GM15510 (cell line): Measurements from ENCODE around the gene APBB1IP.

Experiments
- POLR2A ChIP-seq: IDR thresholded peaks from 3 replicates; pipeline ENCODE4 v1.6.1; 2011; ENCODE audit warnings: borderline replicate concordance; ENCODE audit not compliant: insufficient read length; ENCODE audit errors: extremely low read depth

The APBB1IP gene

DNA sequence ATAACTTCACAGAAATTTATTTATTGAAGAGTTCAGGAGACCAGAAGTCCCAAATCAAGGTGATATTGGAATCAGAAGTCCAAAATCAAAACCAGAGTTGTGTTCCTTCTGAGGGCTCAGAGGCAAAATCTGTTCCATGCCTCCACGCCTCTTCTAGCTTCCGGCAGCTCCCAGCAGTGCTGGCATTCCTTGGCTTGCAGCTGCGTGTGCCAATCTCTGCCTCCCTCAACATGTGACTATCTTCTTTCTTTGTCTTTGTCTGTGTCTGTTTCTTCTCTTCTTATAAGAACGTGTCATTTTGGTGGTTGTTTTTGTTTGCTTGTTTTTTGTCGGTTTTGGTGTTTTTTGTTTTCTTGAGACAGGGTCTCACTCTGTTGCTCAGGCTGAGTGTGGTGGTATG is 116.1 kb downstream of the APBB1IP start:
- no peak for TF ChIP-seq POLR2A

DNA sequence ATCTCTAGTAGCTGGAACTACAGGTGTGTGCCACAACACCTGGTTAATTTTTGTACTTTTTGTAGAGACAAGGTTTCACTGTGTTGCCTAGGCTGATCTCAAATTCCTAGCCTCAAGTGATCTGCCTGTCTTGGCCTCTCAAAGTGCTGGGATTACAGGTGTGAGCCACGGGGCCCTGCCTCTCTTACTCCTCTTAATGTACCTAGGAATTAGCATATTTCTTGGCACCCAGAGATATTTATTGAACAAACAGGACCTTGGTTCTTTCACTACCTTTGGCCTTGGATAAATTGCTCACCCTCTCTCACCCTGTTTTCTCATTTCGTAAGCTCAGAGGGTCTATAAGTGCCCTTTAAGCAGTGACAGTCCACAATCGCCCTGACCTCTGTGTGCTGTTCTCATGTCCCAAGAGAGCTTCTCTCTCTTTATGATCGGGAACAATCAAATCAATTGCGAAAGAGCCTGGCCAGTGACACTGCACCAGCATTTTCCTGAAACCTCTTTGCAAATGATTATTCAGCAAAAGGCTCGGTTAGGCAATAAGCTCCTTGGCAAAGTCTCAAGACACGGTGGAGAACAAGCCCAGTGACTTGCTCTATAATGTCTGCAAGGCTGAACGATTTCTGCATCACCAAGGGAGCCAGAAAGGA is 117.7 kb downstream of the APBB1IP start:
- no peak for TF ChIP-seq POLR2A

DNA sequence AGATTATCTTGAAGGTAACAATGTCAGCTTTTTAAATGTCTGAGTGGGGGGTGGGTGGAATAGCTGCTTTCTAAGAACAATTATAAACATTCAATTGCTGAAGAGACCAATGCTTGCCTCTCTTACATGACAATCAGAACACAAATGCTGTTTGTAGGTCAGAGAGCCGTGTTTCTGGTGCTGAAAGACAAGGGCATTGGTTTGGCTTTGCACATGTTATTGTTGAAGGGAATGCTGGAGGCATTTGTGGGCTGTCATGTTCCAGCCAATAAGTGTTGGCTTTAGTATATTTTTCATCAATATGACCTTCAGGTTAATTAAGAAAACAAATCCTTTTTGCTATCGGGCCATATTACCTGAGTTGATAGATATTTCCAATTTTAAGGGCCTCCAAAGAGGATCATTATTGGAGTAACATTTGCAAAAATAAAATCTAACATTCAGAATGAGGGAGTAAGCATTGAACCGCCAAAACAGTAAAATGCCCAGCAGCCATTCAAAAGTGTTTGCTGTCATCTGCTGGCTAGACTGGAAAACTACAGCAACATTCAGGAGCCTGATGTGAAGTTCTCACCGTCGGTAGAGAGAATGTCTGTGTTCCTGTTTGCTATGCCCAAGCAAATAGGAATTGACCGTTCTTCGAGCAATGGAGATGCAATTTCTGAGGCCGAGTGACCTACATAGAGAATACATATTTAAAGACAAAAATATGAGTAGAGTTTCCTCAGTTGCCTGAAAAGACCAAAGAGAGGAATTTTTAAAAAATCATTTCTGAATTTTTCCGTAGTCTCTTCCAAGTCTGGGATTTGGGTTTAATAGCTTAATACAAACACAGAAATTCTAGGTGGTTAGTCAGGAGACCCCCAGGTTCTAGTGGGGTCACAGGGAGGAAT is 118.9 kb downstream of the APBB1IP start:
- no peak for TF ChIP-seq POLR2A

DNA sequence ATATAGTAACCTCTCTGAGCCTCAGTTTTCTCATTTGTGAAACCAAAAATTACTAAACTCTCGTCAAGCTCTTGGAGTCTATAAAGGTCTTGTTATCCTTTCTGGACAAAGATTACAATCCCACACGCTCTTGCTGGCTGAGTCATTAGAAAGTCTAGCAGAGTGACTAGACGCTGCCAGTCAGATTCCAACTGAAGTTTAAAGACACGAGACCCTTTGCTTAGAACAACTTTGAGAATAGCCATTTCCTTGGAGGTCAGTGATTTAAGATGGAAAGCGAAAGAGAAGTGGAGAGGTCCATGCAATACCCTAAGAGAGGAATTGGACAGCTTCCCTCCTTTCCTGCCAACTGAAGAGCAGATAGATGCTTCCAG is 119.5 kb downstream of the APBB1IP start:
- no peak for TF ChIP-seq POLR2A

DNA sequence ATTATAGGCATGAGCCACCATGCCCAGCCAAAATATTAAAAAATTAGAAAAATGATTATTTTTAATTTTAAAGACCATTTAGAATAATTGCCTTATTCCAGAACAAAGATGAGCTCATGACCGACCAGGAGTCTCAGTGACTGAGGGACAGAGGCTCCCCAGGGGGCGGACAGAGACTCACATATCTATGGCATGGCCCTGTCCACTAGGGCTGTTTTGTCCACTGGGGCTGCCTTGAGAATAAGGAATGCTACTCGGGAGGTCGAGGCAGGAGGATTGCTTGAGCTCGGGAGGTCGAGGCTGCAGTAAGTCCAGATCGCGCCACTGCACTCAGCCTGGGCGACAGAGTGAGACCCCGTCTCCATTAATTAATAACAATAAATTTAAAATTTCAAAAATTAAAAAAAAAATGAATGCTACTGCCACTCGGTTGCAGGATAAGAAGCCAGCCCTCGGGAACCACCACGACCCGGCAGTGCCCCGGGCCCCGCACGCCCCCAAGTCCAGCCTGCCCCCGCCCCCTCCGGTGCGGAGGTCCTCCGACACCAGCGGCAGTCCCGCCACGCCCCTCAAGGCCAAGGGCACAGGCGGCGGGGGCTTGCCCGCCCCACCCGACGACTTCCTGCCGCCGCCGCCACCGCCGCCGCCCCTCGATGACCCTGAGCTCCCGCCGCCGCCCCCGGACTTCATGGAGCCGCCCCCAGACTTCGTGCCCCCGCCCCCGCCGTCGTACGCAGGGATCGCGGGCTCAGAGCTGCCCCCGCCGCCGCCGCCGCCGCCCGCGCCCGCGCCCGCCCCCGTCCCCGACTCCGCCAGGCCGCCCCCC is 128.6 kb downstream of the APBB1IP start:
- no peak for TF ChIP-seq POLR2A

DNA sequence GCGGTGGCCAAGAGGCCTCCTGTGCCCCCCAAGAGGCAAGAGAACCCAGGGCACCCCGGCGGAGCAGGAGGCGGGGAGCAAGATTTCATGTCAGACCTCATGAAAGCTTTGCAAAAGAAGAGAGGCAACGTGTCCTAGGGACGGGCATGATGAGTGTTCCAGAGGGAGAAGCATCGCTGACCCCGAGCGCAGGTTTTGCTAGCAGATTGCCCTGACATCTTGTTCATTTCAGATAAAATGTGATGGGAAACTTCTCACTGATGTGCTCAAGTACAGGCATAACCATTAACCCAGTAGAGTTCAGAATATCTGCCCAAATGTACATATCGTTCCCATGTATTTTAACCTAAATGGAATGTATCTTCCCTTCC is 129.2 kb downstream of the APBB1IP start:
- no peak for TF ChIP-seq POLR2A

DNA sequence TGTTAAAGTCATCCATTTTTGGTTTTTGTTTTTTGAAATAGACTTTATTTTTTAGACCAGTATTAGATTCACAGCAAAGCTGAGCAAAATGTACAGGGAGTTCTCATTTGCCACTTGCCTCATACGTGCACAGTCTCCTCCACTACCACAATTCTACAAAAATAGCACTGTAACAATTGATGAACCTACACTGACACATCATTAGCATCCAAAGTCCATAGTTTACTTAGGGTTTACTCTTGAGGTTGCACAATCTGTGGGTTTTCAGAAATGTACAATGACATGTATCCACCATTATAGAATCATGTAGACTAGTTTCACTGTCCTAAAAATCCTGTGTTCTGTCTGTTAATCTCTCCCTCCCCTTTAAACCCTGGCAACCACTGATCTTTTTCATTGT is 133.5 kb downstream of the APBB1IP start:
- no peak for TF ChIP-seq POLR2A

DNA sequence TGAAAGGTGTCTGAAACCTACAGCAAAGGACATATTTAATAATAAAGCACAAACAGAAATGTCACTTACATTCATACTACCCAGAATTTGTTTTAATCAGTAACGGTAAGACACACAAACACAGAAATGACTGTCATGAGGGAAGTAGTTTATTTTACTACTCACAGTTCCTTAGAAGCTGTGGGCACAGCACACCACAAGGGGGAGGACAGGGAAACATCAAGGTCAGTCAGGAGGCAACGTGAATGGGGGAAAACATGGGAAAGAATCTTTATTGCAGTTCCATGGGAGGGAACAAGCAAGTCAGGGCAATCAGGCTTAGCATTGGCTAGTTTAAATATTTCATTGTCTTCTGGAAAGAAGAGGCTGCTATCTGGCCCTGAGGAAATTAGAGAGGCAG is 135.5 kb downstream of the APBB1IP start:
- TF ChIP-seq POLR2A, result no peak

DNA sequence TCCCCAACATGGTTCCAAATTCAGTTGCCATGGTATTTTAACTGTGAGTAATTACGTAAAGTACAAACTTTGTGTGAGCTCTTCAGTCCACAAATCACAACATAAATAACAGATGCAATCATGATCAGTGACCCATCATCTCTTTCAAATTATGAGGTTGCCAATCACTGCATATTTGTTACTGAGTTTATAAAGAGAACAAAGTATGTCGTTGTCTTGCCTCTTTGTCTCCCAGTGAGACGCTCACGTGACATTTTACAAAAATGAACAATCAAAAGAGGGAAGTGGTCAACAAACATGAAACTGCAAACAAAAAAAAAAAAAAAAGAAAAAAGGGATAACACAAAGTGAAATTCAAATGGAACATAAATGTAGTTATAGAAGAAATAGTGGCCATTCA is 136.6 kb downstream of the APBB1IP start:
- TF ChIP-seq POLR2A, result no peak

DNA sequence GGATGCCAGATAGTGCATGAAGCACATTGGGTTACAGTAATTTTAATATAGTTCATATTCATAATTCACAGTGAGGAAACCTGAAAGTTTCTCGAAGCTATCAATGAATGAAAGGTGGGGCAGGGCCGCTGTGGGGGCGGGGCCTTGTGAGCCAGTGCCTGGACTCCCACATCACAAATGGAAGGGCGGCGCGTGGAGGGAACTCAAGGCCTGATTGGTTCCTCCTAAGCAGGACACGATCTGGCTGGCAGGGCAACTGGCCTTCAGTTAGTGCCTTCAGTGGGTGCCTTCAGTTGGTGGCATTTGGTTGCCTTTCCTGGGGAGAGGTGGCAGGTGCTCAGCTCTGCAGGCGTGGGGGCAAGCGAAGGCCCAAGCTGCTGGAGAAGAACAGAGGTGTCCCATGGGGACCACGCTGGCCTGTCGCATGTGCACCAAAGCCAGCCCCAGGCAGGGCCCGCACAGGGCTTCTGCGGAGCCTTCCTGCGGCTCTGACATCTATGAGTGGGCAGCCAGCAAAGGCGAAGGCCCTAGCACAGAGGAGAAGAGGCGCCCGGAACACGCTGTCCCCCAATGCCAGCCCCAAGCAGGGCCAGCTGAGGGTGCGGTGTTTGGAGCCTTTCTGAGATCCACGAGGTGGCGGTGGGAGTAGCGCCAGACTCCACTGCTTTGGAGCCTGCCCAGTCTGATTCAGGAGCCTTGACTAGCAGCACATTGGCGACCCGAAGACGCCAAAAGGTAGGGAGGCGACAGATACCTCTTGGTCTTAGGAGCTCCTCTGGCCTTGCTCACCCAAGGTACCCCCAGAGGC is 141.3 kb downstream of the APBB1IP start:
- TF ChIP-seq POLR2A, result no peak

DNA sequence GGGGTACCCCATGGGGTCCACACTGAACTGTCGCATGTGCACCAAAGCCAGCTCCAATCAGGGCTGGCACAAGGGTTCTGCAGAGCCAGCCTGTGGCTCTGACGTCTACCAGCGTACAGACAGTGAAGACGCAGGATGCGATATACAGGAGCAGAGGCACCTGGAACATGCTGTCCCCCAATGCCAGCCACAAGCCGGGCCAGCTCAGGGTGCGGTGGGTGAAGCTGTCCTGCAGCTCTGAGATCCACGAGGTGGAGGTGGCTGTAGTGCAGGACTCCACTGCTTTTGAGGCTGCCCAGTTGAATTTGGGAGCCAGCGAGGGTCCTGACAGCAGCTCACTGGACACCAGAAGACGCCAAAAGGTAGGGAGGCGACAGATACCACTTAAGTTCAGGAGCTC is 148.1 kb downstream of the APBB1IP start:
- TF ChIP-seq POLR2A, result no peak

DNA sequence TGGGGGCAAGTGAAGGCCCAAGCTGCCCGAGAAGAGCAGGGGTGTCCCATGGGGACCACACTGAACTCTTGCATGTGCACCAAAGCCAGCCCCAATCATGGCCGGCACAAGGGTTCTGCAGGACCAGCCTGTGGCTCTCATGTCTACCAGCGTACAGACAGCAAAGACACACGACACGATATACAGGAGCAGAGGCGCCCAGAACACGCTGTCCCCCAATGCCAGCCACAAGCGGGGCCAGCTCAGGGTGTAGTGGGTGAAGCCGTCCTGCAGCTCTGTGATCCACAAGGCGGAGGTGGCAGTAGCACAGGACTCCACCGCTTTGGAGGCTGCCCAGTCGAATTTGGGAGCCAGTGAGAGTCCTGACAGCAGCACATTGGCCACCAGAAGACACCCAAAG is 150.5 kb downstream of the APBB1IP start:
- TF ChIP-seq POLR2A, result no peak

DNA sequence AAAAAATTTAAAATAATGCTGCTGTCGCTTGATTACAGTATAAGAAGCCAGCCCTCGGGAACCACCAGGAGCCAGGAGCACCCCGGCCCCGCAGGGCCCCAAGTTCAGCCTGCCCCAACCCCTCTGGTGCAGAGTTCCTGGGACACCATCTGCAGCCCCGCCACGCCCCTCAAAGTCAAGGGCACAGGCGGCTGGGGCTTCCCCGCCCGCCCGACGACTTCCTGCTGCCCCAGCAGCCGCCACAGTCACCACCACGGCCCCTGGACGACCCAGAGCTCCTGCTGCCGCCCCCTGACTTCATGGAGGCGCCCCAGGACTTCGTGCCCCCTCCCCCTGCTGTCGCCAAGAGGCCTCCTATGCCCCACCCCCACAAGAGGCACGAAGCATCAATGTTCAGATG is 155.8 kb downstream of the APBB1IP start:
- no peak for TF ChIP-seq POLR2A

DNA sequence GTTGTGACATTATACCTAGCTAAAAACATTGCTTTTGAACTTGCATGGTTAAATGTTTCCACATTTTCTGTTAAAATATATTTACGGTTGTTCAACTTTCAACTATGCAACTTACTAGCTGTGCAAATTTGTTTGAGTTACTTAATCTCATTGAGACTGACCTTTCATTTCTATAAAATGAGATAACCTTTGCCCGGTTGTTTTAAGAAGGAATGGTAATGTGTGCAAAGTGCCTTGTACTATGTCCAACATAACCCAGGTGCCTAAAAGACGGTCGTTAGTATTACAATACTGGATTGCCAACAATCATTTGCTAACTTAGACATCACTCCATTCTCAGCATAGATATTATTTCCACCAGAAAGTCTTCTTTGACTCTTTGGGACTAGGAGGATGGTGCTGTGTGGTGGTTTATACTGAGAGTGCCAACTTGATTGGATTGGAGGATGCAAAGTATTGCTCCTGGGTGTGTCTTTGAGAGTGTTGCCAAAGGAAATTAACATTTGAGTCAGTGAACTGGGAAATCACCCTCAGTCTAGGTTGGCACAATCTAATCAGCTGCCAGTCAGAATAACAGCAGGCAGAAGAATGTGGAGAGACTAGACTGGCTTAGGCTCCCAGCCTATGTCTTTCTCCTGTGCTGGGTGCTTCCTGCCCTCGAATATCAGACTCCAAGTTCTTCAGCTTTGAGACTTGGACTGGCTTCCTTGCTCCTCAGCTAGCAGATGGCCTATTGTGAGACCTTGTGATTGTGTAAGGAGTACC is 174.2 kb downstream of the APBB1IP start:
- TF ChIP-seq POLR2A, result no peak
